NCI-H146 treated with DMSO at 0.1 percent for 48 hours (cell line): Measurements from ENCODE around the gene HACD2.

Experiments used
- DNase-seq: peaks from one replicate; lab custom pipeline; 2025; ENCODE audit not compliant: unreplicated experiment; lab: John Stamatoyannopoulos, UW

Gene HACD2

GRCh38 chr3:123486460-123486859 is 98.4 kb downstream of the HACD2 start:
- DNase-seq: no peak

- no peak for DNase-seq
These were observed 99.3 kb downstream of the HACD2 start for GRCh38 chr3:123485551-123485950.

- DNase-seq: no peak
These were observed 101.7 kb downstream of the HACD2 start for GRCh38 chr3:123483146-123483545.

GRCh38 chr3:123481722-123482457 is 103.0 kb downstream of the HACD2 start:
- no peak for DNase-seq

- DNase-seq: no peak
These were observed 103.8 kb downstream of the HACD2 start for GRCh38 chr3:123481071-123481470.

GRCh38 chr3:123480428-123480827 is 104.4 kb downstream of the HACD2 start:
- DNase-seq: no peak

- no peak for DNase-seq
These were observed 105.0 kb downstream of the HACD2 start for GRCh38 chr3:123479891-123480290.

- DNase-seq: peak; percentile 26
These were observed 106.5 kb downstream of the HACD2 start for GRCh38 chr3:123478314-123478713.

GRCh38 chr3:123476967-123477750 is 107.7 kb downstream of the HACD2 start:
- peak; percentile 48 for DNase-seq

GRCh38 chr3:123475786-123476185 is 109.1 kb downstream of the HACD2 start:
- no peak for DNase-seq

- no peak for DNase-seq
These were observed 113.7 kb downstream of the HACD2 start for GRCh38 chr3:123471106-123471505.

GRCh38 chr3:123469323-123469995 is 115.4 kb downstream of the HACD2 start:
- no peak for DNase-seq

- no peak for DNase-seq
These were observed 117.8 kb downstream of the HACD2 start for GRCh38 chr3:123467046-123467445.

GRCh38 chr3:123464211-123464610 is 120.6 kb downstream of the HACD2 start:
- DNase-seq: no peak

GRCh38 chr3:123459862-123460261 is 125.0 kb downstream of the HACD2 start:
- no peak for DNase-seq

GRCh38 chr3:123458255-123458654 is 126.6 kb downstream of the HACD2 start:
- no peak for DNase-seq

GRCh38 chr3:123457841-123458240 is 127.0 kb downstream of the HACD2 start:
- DNase-seq: no peak

GRCh38 chr3:123453675-123454074 is 131.2 kb downstream of the HACD2 start:
- peak; percentile 70 for DNase-seq

GRCh38 chr3:123451186-123451585 is 133.7 kb downstream of the HACD2 start:
- no peak for DNase-seq

GRCh38 chr3:123449997-123450604 is 134.8 kb downstream of the HACD2 start:
- DNase-seq: peak; percentile 46
